Breast epithelium (tissue), 3 donors: ENCODE measurements around the gene MACROD1.

Experiments
- POLR2AphosphoS5 ChIP-seq, 3 donors: sonication (generic); formaldehyde crosslinking; IDR thresholded peaks; one replicate each; pipeline ENCODE4 v1.6.1; 2017; ENCODE audit warnings: antibody characterized with exemption in 3 of 3
- TF ChIP-seq, protein P1 (sequence below), 3 donors: fragments of 450-650 bp; IDR thresholded peaks; one replicate each; pipeline ENCODE4 v1.5.1; 2016 to 2017; ENCODE audit warnings: antibody characterized with exemption in 3 of 3, mild to moderate bottlenecking in 3 of 3, moderate library complexity in 3 of 3

DNA sequence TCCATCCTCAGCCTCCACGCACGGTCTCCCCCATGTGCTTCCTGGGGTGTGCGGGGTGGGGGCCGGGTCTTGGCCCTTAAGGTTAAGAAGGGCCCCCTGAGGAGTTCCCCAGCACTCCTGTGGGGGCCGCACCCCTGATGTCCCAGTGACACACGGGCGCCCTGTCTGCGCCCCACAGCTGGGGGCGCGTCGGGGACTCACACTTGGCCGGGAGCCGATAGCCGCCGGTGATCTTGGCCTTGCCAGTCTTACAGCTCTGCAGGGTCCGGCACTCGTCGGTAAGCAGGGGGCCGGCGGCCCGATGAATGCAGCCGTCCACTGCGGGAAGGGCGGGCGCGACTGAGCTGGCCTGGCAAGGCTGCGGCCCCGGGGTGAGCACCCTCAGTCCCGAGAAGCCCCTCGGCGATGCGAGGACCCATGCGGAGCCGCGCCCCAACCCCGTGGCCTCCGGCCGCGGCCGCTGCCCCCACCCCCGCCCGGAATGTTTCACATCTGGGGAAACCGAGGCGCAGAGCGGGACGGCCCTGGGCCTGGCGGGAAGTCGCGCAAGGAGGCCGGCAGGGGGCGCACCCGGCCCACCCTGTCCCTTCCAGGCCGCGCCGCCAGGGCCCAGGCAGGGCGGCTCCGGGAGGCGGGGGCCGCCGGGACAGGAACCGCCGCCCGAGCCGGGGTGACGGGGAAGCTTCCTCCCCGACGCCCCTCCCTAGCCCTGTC is 165.7 kb downstream of the MACROD1 start:
- TF ChIP-seq, protein P1, sequence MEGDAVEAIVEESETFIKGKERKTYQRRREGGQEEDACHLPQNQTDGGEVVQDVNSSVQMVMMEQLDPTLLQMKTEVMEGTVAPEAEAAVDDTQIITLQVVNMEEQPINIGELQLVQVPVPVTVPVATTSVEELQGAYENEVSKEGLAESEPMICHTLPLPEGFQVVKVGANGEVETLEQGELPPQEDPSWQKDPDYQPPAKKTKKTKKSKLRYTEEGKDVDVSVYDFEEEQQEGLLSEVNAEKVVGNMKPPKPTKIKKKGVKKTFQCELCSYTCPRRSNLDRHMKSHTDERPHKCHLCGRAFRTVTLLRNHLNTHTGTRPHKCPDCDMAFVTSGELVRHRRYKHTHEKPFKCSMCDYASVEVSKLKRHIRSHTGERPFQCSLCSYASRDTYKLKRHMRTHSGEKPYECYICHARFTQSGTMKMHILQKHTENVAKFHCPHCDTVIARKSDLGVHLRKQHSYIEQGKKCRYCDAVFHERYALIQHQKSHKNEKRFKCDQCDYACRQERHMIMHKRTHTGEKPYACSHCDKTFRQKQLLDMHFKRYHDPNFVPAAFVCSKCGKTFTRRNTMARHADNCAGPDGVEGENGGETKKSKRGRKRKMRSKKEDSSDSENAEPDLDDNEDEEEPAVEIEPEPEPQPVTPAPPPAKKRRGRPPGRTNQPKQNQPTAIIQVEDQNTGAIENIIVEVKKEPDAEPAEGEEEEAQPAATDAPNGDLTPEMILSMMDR (IDR thresholded peaks at IDR 0.05): peak; percentile 37 to 91 (median 49)
- TF ChIP-seq POLR2AphosphoS5 (IDR thresholded peaks at IDR 0.05): no peak
